GM18861 (cell line): ENCODE measurements around the gene HES7.
A peak's percentile ranks its signal among the peaks of the same experiment; 100 is the strongest.
"Not testable (repeated sequence)": the region's sequence is repeated elsewhere in the genome, so short reads cannot be mapped to it uniquely, and the experiment has no call there.

Experiments used
- ATAC-seq: cut with Tn5 transposase; IDR thresholded peaks from one replicate; pipeline ENCODE4 v1.9.1; 2021; ENCODE audit not compliant: unreplicated experiment

HES7 gene

DNA sequence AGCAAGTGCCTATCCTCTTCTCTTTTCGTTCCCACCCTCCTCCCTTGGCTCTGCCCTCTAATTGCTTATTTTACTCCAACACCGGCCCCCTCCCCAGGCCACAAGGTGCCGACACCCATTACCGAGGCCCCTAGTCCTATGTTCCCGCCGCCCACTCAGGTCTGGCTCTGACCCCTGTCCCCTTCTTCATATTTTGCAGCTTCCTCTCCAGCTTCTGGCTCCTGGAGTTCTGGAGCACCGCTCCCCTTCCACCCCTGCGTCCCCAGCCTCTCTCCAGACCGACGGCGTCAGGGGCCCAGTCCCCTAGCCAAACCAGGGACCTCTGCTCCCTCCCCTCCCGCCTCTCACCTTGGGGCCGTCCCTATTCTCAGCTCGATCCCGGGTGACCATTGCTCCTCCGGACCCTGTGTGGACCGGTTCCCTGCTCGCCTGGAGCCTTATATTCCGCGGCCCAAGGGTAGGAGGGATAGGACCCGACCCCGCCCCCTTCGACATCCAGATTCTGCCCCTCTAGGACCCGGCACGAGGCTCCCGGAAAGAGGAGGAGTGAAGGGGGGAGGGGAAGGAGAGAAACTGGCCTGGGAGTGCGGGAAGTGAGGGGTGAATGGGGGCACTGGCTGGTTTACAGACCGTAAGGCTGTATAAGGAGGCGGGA lies at the start of gene HES7:
Gene HES7, minus strand, starts transcription at position 412 of the 655 bp plus-strand sequence. Its CDS starts 22 bp downstream, at position 390.
- ATAC-seq, result no peak

DNA sequence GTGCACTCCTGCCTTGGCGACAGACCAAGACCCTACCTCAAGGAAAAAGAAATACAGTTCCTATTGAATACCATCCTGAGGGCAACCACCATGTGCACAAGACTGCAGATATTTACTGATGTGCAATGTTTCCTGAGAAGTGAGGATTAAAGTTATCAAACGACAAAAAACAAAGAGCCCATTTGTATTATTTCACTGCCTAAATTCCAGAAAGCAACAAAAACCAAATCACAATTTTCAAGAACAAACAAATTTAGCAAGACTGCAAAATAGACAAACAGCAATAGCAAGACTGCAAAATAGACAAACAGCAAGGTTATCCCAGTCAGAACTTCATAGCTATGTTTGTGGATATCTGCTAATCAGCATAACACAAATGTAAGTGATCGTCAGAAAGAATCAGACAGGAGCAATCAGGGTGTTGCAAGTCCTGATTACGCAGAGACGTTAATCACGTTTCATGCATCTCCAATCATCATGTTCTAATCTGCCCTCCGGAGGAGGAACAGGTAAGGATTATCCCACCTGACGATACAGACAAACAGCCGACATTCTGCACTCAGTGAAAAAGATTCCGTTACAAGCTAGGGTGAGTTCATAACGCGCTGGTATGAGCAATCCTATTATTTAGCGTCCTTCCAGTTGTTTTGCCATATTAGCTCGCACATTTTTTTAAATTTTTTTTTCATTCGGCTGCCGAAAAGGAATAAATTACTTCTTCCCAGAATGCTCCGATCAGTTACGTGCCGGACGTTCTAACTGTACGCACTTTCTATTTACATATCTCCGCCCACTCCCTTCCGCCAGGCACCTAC lies 49.4 kb upstream of the HES7 start:
- ATAC-seq, result peak; percentile 66

- not testable (repeated sequence) for ATAC-seq
Observed at GRCh38 chr17:8170186-8170585, 46.3 kb upstream of the HES7 start.

DNA sequence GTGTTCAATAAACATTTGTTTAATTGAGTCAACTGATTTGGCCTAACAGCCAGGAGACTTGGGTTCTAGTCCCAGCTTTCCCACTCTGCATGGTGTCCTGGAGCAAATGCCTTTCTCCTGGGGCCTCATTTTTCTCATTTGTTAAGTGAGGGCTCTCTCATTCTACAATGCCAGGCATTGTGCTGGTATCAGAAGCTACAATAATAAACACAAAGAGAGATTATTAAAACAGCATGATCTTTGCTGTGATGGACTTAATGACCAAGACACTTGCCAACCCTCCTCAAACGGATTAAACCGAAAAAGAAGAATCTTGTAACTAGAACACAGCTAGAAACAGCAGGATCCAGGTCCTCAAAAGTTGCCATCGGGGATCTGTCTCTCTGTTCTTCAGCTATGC lies 43.6 kb upstream of the HES7 start:
- no peak for ATAC-seq

- no peak for ATAC-seq
Observed at GRCh38 chr17:8166731-8167130, 42.8 kb upstream of the HES7 start.

DNA sequence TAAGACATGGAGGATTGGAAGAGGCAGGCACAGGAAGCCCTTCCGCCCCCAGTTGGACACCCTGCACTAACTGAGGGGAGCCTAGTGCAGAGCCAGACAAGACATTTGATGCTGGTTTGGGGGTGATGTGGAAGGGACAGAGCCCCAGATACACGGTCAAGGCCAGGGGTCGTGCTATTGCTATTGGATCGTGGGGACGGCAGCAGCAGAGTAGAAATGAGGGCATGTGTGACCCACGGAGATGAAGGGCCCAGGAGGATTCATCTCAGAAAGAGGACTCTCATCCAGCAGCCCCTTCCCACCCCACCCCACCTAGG lies 40.9 kb upstream of the HES7 start:
- no peak for ATAC-seq

- ATAC-seq, result no peak
Observed at GRCh38 chr17:8163978-8164814, 40.3 kb upstream of the HES7 start.

GRCh38 chr17:8162997-8163977 lies 39.4 kb upstream of the HES7 start:
- ATAC-seq, result no peak

GRCh38 chr17:8162233-8162996 lies 38.5 kb upstream of the HES7 start, which contains the start of gene VAMP2:
Gene VAMP2 (minus strand): TSS chr17:8162948. CDS start chr17:8162879, 69 bp downstream.
- ATAC-seq, result no peak

GRCh38 chr17:8161289-8162232 lies 37.7 kb upstream of the HES7 start:
- no peak for ATAC-seq

- ATAC-seq, result no peak
Observed at GRCh38 chr17:8160741-8161221, 36.9 kb upstream of the HES7 start.

DNA sequence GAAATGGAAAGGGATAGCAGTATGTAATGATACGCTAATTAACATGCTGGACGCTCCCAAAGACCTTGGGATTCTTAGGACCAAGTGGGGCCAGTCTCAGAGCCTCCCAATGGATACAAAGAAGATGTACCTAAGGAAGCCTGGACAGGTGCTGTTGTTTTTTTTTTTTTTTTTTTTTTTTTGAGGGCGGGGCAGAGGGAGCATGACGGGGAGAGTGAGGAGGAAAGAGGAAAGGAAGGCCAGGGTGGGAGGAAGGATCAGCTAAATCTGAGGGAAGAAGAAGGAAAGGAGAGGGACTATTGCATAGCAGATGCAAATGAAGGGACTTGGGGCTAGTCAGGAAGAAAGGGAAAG lies 36.3 kb upstream of the HES7 start:
- no peak for ATAC-seq

DNA sequence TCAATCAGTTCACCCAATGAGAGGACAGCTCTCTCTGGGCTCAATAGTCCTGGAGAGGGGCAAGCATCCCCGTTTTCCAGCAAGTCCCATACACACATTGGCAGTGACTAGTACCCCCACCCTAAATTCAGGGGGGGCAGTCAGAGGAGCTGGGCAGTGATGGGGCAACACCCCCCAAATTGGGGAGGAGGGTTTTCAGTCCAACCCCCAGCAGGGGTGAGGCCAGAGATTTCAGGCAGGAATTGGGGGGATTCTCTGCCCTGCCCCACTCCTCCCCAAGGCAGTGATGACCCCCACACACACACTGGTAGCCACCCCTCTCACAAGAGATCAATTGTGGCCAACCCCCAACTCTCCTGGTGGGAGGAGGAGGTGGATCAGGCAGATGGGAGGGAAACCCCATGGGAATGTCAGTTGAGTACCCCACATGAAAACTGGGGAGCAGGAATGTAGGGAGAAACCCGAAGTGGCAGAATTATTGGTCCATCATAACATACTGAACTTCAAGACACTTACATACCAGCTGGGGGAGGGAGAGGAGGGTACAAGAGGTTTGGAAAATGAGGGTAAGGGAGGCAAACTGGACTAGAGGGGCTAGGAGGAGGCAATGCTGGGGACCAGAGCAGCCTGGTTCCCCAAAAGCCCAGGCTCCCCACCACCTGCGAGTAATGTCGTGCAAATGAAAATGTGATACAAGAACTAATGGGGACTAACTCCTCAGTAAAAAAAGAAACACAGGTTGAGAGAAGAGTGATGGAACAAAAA lies 35.7 kb upstream of the HES7 start:
- ATAC-seq, result no peak

GRCh38 chr17:8159032-8159400 lies 35.1 kb upstream of the HES7 start:
- ATAC-seq, result no peak

GRCh38 chr17:8158267-8159031 lies 34.5 kb upstream of the HES7 start:
- no peak for ATAC-seq

GRCh38 chr17:8156246-8156992 lies 32.5 kb upstream of the HES7 start:
- ATAC-seq, result peak; percentile 57

DNA sequence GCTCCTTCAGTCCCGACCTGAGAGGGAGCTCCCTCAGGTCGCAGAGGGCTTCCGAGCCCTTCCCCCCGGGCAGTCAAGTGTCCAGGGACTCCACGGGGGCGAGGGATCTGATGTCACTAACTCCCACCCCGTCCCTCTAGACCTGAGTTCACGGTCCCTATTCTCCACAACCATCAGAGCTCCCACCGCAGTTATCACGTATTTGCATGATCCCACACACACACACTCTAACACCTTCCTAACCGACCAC lies 32.0 kb upstream of the HES7 start:
- ATAC-seq, result no peak
